ENCODE data around the gene PEX5L.

DNA sequence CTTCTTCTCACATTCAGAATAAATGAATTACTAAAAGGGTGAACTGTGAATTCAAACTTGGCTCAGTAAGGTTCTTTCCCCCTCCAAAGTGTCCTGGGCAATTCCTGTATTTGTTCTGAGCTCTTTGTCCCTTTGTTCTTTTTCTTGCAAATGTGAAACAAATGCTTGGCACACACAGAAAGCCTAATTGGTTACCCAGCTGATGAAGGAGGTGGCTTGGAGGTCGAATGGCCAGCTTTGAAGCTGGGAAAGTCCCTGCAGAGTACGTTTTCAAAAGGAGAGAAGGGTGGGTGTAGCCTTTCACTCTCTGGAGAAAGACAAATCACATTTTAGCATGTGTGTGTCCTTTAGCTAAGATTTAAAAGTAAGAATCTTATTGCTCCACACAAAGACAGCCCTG lies 154.4 kb downstream of the PEX5L start:
- TF ChIP-seq TAF1 (IDR thresholded peaks at IDR 0.05; ENCODE audit: borderline replicate concordance, insufficient read depth, low read length): no peak
- TF ChIP-seq SIN3A (IDR thresholded peaks at IDR 0.05; ENCODE audit: borderline replicate concordance, insufficient read depth, low read length): no peak
- TF ChIP-seq POLR2AphosphoS5 (IDR thresholded peaks at IDR 0.05; ENCODE audit: low read depth, low read length): no peak
- TF ChIP-seq, protein P1, sequence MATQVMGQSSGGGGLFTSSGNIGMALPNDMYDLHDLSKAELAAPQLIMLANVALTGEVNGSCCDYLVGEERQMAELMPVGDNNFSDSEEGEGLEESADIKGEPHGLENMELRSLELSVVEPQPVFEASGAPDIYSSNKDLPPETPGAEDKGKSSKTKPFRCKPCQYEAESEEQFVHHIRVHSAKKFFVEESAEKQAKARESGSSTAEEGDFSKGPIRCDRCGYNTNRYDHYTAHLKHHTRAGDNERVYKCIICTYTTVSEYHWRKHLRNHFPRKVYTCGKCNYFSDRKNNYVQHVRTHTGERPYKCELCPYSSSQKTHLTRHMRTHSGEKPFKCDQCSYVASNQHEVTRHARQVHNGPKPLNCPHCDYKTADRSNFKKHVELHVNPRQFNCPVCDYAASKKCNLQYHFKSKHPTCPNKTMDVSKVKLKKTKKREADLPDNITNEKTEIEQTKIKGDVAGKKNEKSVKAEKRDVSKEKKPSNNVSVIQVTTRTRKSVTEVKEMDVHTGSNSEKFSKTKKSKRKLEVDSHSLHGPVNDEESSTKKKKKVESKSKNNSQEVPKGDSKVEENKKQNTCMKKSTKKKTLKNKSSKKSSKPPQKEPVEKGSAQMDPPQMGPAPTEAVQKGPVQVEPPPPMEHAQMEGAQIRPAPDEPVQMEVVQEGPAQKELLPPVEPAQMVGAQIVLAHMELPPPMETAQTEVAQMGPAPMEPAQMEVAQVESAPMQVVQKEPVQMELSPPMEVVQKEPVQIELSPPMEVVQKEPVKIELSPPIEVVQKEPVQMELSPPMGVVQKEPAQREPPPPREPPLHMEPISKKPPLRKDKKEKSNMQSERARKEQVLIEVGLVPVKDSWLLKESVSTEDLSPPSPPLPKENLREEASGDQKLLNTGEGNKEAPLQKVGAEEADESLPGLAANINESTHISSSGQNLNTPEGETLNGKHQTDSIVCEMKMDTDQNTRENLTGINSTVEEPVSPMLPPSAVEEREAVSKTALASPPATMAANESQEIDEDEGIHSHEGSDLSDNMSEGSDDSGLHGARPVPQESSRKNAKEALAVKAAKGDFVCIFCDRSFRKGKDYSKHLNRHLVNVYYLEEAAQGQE (IDR thresholded peaks at IDR 0.05; ENCODE audit: insufficient read depth in 1 of 2, low read depth in 2 of 2, low read length in 2 of 2): no peak

Data from PFSK-1 (cell line).